ENCODE measurements around the gene CCDC91.
A peak's percentile ranks its signal among the peaks of the same experiment; 100 is the strongest.

CCDC91 gene, protein sequence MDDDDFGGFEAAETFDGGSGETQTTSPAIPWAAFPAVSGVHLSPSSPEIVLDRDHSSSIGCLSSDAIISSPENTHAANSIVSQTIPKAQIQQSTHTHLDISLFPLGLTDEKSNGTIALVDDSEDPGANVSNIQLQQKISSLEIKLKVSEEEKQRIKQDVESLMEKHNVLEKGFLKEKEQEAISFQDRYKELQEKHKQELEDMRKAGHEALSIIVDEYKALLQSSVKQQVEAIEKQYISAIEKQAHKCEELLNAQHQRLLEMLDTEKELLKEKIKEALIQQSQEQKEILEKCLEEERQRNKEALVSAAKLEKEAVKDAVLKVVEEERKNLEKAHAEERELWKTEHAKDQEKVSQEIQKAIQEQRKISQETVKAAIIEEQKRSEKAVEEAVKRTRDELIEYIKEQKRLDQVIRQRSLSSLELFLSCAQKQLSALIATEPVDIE

DNA sequence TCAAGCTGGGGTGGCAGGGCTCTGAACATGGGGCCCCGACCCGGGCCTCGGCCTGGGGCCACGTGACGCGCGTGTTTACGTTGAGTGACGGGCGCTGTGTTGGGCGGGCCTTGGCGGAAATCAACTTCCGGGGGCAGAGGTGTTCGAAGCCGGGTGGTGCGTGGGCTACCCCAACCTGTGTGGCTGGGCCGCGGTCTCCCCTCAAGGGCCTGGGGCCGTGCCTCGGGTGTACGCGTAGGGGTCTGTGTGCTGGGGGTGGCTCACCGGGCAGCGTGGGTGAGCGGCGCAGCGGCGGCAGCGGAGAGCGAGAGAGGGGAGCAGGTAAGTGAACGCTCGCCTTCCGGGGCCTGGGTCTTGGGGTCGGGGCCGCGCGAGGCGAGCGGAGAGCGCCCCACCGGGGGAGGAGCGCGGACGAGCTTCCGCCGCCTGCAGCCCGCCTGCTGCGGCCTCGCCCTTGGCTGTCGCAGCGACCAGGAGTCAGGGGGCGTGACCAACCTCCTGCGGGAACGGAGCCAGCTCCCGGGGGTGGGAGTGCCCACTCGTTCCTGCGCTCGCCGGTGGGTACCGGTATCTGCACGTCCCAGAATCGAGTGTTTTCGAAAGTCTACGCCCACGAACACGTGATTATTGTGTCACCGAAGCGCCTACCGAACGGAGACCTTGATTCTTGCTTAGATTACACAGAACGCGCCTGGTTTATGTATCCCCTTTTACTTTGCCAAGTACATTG is at the start of gene CCDC91:
Gene CCDC91, plus strand, starts transcription at position 136 of the 730 bp plus-strand sequence. CDS start 66,760 bp downstream, outside the sequence.
- DNase-seq (ENCODE audit: low read depth in 2 of 2), result peak; percentile 80 to 84

DNA sequence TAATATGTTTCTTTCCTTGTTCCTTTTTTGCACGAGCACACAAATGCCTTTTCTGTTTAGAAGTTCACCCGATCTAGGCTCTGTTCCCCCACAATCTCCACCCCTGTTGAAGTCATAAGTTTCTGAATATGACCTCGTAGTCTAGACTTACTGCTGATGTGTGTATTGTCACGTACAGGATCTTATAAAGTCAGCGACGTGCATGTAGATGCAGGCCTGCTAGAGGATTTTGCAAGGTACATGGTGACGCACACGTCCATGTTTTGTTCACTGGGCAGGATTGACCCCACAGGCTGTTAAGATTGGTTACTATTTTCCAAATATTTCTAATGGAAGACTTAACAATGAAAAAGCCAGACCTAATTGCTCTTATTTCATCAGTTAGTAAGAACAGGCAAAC is 46.2 kb upstream of the CCDC91 start:
- DNase-seq (ENCODE audit: low read depth in 2 of 2), result no peak

DNA sequence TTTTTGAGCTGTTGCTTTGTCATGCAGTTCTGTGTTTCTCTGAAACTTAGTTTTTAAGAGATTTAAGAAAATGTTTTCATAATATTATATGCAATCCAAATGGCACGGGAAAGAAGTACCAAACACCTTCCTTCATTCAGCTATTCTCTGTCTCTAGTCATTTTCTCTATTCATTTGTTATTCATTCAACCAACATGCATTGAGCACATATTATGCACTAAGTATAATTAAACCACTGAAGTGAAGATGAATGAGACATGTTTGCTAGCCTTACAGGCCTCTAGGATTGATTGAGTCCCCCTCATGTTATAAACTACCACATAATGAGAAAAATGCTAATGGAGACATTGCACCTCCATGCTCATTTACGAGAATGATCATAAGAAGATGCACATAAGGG is 45.7 kb upstream of the CCDC91 start:
- DNase-seq (ENCODE audit: low read depth in 2 of 2), result no peak

DNA sequence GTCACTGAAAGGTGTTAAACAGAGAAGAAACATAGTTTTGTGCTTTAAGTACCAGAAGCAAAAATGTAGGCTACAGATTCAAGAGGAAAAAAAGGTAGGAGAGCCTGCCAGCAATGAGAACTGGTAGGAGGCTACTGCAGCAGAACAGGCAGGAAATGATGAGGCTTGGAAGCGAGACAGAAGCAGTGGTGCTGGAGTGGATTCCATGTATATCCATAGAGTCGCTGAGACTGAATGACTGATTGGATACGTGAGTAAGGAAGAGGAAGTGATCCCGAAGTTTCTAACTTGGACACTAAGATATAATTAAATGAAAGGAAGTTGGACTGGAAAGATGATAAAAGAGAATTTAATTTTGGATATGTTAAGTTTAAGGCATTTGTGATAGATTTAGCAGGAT is 45.0 kb upstream of the CCDC91 start:
- no peak for DNase-seq (ENCODE audit: low read depth in 2 of 2)

DNA sequence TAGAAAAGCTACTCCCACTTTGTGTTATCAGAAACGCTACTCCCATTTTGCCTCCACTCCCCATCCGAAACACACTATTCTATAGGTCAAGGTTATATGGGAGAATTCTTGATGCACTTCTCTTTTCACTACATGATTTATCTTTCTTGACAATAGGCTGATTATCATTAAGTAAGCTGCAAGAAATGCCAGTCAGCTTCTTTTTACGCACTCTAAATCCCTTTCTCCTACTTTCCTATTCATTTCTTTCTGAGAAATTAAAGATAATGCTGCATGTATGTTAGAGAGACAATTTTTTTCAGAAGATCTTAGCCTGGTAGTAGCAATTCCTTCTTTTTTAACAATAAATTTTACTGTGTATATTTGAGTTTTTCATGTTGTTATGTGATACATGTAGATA is 41.0 kb upstream of the CCDC91 start:
- DNase-seq (ENCODE audit: low read depth in 2 of 2), result no peak

DNA sequence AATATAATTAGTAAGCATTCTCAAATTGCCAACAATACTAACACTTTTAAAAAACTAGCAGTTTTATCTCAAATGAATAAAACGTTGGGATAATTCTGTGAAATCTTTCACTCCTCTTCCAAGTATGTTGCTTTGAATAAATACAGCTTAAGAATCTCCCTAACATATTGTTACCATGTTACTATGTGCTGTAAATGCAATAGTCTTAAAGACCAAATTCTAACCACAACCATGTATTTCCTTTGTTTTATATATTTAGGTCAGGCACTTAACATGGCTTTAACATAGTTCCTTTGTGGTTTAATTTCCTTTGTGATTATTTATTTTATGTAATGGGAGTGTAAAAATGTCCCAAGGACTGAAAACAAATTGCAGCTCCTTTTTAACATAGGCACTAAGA is 33.9 kb upstream of the CCDC91 start:
- no peak for DNase-seq (ENCODE audit: low read depth in 2 of 2)

DNA sequence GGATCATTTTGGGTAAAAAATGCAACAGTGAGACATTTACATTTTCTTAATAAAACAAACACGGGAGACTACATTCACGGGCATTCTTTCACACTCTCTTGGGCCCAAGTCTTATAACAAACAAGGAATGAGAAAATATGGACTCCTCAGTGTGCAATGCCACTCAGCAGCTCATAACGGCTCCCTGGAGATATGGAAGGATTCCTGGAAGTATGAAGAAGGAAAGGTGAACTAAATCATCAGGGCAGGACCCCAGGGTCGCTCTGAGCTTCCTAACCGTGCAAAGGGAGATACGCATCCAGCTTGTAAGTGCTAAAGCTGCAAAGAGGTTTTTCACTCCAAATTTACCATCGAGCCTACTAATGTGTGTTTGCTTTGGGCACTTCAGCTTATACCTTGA is 33.5 kb upstream of the CCDC91 start:
- DNase-seq (ENCODE audit: low read depth in 2 of 2), result no peak

DNA sequence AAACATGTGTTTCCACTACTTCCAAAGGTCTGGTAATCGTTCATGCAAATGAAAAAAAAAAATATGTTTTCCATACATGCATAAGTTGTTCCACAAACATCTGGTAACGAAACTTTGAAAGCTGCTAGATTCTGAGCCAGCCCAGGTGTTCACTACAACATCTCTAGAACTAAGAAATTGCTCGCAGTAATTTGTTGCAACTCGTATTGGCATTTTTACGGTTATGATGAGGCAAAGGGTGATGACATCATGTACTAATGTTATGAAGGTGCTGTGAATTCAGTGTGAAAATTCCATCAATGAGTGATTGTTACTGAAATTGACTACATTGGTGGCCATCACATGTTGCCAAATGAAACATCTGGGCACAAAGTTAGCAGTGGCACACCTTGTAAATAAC is 31.9 kb upstream of the CCDC91 start:
- no peak for DNase-seq (ENCODE audit: low read depth in 2 of 2)

DNA sequence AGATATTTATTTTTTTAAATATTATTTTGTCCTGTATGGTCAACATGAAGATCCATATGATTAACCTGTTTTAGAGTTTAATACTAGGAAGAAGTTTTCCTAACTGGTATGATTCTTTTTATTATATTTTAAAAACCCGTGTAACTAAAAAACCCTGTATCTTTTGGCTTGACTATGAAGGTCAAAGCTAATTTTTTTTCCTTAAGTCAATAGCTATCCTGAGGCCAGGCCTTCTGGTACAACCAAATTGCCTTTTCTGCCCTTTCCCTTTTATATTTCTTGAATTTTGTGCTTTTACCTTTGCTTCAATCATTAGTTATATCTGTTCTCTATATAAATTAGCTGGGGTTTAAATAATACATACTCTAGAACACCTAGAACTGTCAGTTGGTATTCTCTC is 30.6 kb upstream of the CCDC91 start:
- no peak for DNase-seq (ENCODE audit: low read depth in 2 of 2)

DNA sequence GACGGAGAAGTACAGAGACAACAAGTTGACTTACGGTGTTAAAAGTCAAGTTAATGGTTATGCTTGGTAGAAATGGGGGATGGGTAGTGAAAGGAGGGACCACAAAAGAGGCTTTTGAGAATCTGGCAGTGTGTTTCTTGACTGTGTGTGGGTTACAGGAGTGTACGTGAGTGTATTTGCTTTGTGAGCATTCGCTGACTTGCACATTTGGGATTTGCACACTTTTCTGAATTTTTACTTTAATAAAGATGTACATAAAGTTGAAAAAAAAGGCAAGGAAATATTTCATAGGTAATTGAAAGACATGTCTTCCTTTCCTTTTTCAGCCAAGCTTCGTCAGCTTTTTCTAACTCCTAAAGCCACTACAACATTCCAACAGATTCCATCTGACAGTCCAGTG is 28.6 kb upstream of the CCDC91 start:
- no peak for DNase-seq (ENCODE audit: low read depth in 2 of 2)

DNA sequence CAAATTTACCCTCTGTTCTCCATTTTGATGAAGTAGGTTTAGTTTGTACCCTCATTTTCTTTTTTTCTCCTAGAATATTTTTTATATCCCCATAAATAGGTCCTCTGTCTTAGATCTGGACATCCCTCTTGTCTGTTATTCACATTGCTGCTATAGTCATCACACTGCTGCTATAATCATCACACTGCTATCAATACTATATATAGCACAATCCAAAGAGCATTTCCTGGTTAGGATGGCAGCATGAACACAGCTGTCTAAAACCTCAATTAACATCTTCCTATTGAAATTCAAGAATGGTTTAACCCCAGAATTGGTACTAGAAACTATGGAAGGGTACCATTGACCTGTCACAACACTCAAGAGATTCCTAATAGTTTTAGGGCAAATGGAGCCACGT is 27.6 kb upstream of the CCDC91 start:
- no peak for DNase-seq (ENCODE audit: low read depth in 2 of 2)

DNA sequence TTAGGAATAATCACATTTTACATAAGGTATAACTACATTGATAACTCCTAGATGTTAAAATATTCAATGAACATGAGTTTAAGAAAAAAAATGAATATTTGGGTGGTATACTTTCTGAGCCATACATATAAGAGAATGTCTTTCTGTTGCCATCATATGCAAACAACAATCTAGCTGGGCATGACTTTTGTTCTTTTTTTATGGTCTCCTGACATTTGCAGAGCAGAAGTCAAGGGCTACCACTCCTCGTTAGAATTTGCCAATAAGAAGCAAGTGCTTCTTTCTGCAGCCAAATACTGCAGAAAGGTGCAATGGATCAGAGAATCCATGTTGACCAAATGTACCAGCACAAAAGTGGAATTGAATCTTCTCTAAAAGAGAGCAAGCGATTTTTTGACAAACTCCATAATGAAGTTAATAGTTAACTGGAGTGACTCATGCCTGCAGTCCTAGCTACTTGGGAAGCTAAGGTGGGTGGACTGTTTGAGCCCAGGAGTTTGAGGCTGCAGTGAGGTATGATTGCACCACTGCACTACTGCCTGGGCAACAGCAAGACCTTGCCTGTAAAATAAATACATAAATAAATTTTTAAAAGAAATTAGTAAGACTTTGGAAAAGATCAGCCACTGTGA is 25.5 kb upstream of the CCDC91 start:
- DNase-seq (ENCODE audit: low read depth in 2 of 2), result no peak

DNA sequence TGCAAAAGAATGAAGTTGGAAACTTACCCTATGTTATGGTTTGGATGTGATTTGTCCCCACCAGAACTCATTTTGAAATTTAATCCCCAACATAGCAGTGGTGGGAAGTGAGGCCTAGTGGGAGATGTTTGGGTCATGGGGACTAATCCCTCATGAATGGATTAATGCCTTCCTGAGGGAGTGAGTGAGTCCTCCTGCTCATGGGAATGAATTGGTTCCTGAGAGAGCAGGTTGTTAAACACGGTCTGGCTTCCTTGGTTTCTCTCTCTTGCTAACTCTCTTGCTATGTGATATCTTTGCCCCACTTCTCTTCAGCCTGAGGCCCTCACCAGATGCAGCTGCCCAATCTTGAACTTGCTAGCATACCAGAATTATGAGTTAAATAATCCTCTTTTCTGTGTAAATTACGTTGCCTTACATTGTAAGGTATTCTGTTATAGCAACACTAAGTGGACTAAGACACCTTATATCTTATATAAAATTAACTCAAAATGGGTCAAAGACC is 22.2 kb upstream of the CCDC91 start:
- DNase-seq (ENCODE audit: low read depth in 2 of 2), result no peak

DNA sequence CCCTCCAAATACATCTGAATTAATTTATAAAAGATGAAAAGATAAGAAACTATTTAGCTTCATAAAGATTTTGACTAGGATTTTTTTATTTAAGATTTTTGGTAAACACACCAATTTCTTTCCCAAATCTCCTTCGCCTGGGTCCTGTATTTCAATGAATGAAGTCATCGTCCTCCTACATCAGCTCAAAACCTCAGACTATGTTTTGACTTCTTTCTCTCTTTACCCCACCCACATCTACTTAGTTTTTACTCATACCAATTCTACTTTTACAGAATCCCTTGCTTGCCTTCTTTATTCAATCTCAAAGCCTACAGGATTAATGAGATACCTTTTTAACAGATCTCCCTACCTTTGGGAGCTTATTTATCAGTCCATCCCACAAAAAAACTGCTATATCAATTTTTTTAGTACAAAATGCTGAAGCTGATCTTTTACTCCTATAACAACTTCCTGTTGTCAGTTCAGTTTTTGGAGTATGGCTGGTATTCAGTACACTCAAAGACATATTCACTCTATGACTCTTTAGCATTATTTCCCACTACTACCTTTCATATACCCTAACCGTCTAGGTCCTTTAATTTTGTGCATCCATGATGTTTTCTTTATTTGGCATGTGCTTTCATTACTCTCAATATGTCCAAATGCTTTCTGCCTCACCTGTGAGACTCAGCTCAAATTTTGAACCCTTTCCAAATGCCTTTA is 18.7 kb upstream of the CCDC91 start:
- DNase-seq (ENCODE audit: low read depth in 2 of 2), result no peak

DNA sequence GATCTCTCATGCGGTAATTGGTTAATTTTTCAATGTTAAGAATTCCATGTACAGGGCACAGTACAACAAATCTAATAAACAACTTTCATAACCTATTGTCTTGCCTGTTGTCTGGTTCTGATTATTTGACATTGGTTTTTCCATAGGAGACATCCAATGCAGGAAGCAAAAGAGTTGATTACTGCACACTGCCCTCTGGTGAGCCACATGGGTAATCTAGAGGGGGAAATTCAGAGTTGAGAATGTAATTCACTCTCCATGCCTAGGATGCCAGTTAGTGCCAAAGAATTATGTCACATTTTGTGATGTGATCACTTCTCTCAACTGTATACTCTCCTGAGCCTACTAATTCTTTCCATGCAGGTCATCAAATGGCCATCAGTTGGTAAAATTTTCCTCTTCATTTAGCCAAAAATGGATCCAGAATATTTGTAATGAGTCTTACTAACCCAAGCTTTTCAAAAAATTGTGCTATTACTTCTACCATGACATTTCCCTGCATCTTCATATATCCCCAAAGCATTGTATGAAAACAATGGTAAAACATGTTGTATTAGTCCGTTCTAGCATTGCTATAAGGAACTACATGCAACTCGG is 17.7 kb upstream of the CCDC91 start:
- no peak for DNase-seq (ENCODE audit: low read depth in 2 of 2)

DNA sequence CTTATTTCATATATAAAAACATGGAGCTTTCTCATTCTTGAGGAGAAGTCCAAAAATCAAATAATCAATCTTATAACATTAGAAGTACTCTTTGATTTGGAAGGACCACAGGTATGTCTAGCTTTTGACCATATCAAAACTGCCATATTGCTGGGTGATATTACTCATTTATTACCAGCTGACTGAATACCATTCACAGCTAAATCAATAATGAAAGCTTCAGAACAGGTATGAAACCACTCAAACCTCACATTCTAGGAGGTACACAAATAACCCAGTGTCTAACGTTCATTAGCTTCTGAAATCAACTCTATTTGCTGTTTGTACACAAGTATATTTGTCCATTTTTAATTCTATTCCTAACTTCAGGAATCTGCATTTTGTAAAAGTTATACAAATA is 16.8 kb upstream of the CCDC91 start:
- no peak for DNase-seq (ENCODE audit: low read depth in 2 of 2)

DNA sequence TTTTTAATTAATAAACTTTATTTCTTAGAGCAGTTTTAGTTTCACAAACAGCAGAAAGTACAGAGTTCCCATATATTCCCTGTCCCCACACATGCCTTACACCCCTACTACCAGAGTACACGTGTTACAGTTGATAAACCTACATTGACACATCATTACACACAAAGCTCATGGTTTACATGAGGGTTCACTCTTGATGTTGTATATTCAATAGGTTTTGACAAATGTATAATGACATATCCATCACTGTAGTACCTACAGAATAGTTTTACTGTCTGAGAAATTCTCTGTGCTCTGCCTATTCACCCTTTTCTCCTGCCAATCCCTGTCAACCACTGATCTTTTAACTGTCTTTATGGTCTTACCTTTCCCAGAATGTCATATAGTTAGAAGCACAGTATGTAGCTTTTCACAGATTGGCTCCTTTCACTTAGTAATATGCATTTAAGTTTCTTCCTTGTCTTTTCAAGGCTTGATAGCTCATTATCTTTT is 15.1 kb upstream of the CCDC91 start:
- no peak for DNase-seq (ENCODE audit: low read depth in 2 of 2)

DNA sequence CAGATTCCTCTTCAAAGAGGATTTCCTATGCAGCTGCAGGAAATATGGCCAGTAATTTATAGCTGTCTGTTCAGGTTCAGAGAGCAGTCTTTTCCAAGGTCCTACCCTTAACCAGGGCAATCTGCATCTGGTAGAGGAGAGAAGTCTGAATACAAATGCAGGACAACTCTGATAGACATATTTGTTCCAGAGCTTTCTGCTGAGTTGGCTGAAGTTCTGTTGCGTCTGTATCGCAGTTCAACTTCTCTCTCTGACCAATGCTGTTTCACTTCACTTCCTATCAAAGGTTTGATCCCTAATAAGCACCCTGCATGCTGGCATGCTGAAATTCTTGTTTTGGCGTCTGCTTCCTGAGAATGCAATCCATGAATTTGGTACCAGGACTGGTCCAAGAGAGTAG is 14.0 kb upstream of the CCDC91 start:
- DNase-seq (ENCODE audit: low read depth in 2 of 2), result no peak

DNA sequence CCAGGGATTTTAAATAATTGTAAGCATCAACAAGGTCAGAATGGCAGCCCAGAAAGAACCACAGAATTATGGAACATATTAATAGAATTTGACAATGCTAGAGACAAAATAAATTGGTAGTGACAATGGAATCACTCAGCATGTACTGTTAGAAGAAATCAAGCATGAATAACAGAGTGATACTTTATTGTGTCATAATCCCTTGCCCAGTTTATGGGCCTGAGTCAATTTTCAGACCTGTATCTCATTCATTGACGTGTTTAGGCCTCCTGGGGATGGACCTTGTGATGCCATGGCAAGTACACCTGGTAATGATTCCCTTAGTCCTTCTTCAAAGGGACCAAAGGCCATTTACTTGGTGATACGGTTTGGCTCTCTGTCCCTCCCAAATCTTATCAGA is 12.8 kb upstream of the CCDC91 start:
- DNase-seq (ENCODE audit: low read depth in 2 of 2), result no peak

DNA sequence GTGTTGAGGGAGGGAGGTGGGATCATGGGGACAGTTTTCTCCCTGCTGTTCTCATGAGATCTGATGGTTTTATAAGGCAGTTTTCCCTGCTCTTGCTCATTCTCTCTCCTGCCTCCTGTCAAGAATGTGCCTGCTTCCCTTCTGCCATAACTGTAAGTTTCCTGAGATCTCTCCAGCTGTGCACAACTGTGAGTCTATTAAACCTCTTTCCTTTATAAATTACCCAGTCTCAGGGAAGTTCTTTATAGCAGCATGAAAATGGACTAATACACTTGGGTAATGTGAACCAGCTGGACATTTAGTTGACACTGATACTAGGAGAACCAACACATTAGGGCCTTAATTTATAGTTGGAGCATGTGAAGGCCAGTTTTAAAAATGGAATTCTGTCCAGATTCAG is 12.4 kb upstream of the CCDC91 start:
- DNase-seq (ENCODE audit: low read depth in 2 of 2), result no peak

DNA sequence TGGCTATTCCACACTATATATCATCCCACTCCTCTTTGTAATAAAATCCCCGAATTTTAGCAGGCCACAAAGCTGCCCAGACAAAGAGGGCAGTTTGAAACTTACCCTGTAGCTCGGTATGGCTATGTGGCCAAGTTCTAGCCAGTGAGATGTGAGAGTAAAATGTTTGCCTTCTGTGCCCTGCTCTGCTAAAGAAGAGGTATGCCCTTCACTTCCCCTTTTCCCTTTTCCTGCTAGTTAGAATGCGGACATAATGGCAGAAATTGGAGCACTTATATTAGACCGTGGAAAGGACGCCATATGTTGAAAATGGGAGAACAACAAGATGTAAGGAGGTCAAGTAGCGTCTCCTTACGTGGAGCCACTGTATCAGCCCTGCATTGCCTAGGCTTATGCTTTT is 11.5 kb upstream of the CCDC91 start:
- no peak for DNase-seq (ENCODE audit: low read depth in 2 of 2)
